PFSK-1 (cell line): ENCODE measurements around the gene PRKN.

Experiments used
- FOXP2 ChIP-seq: optimal IDR thresholded peaks from 2 replicates; pipeline ENCODE3; 2011; ENCODE audit warnings: borderline replicate concordance, control low read depth, inconsistent platforms; ENCODE audit not compliant: insufficient read depth; ENCODE audit errors: extremely low read length, extremely low read depth
- POLR2AphosphoS5 ChIP-seq: IDR thresholded peaks from 2 replicates; pipeline ENCODE4 v1.6.1; 2012; ENCODE audit warnings: low read depth, mild to moderate bottlenecking, control low read depth, low read length, moderate library complexity
- REST ChIP-seq, 2 experiments: IDR thresholded peaks; 2 replicates each; pipeline versions ENCODE4 v1.6.1 to v1.8.0; 2011 to 2012; ENCODE audit warnings: low read depth in 2 of 2, low read length in 2 of 2, control low read depth in 1 of 2, inconsistent platforms in 1 of 2, mild to moderate bottlenecking in 1 of 2, moderate library complexity in 1 of 2; ENCODE audit not compliant: insufficient read depth in 1 of 2
- SIN3A ChIP-seq: IDR thresholded peaks from 2 replicates; pipeline ENCODE4 v1.6.1; 2012; ENCODE audit warnings: mild to moderate bottlenecking, low read length, moderate library complexity, borderline replicate concordance; ENCODE audit not compliant: insufficient read depth
- TAF1 ChIP-seq: IDR thresholded peaks from 2 replicates; pipeline ENCODE4 v1.6.1; 2012; ENCODE audit warnings: low read length, control low read depth, borderline replicate concordance; ENCODE audit not compliant: insufficient read depth

The PRKN gene

GRCh38 chr6:162512744-162513143 lies 214.8 kb downstream of the PRKN start:
- TF ChIP-seq TAF1: no peak
- no peak for TF ChIP-seq FOXP2
- no peak for TF ChIP-seq SIN3A
- TF ChIP-seq POLR2AphosphoS5: no peak
- TF ChIP-seq REST (IDR thresholded peaks at IDR 0.05; ENCODE audit: insufficient read depth in 1 of 2, low read depth in 2 of 2, low read length in 2 of 2): no peak

GRCh38 chr6:162497389-162497788 lies 230.2 kb downstream of the PRKN start:
- TF ChIP-seq TAF1 (no peak), POLR2AphosphoS5 (no peak), FOXP2 (no peak), SIN3A (no peak)

- TF ChIP-seq FOXP2 (no peak), REST (IDR thresholded peaks at IDR 0.05; ENCODE audit: insufficient read depth in 1 of 2, low read depth in 2 of 2, low read length in 2 of 2) (no peak), POLR2AphosphoS5 (no peak), TAF1 (no peak), SIN3A (no peak)
Measured at GRCh38 chr6:162493917-162494316, 233.6 kb downstream of the PRKN start.

- no peak for TF ChIP-seq POLR2AphosphoS5
- no peak for TF ChIP-seq TAF1
- no peak for TF ChIP-seq REST (IDR thresholded peaks at IDR 0.05; ENCODE audit: insufficient read depth in 1 of 2, low read depth in 2 of 2, low read length in 2 of 2)
- no peak for TF ChIP-seq FOXP2
- no peak for TF ChIP-seq SIN3A
Measured at GRCh38 chr6:162491637-162492036, 235.9 kb downstream of the PRKN start.

GRCh38 chr6:162489101-162489976 lies 238.2 kb downstream of the PRKN start:
- TF ChIP-seq REST (IDR thresholded peaks at IDR 0.05; ENCODE audit: insufficient read depth in 1 of 2, low read depth in 2 of 2, low read length in 2 of 2): no peak
- TF ChIP-seq SIN3A: no peak
- TF ChIP-seq FOXP2: no peak
- no peak for TF ChIP-seq TAF1
